HG03442 (cell line): ENCODE data around the gene CXCL17.
A peak's percentile ranks its signal among the peaks of the same experiment; 100 is the strongest.

ENCODE experiments used
- ATAC-seq: cut with Tn5 transposase; IDR thresholded peaks from one replicate; pipeline ENCODE4 v1.9.1; 2021; ENCODE audit warnings: mild to moderate bottlenecking, moderate library complexity; ENCODE audit not compliant: unreplicated experiment

Gene CXCL17

DNA sequence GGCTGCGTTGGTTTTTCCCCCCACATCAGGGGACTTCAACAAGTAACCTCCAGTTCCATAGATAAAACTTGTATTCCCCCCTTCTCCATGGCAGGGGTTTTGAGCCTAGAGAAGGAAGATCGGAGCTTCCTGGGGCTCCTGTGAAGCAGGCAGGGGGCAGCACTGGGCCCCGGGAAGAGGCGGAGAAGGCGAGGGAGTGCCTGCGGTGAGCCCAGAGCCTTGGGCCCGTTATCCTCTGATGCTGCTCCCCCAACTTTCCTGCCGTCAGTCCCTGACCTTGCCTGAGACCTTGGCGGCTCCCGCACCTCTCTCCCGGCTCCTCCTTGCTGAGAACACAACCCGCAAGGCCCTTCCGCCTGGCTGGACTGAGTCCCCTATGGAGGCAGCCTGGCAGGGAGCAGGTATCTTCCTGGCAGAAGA lies 18.0 kb downstream of the CXCL17 start:
- ATAC-seq: no peak

DNA sequence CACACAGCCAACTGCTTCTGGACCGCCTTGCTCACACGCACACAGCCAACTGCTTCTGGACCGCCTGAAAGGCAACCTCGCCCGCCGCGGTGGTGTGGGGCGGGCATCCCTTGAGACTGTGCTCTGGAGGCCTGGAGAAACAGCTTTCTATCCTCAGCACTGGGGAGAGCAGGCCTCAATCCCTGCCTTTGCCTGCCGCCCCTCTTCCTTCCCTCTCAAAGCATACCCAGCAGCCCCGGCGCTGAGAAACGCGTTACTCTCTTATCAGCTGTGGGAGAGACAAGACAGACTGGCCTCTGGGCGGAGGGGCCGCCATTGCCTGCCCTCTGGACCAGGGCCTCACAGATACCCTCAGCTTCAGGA lies 18.4 kb downstream of the CXCL17 start:
- no peak for ATAC-seq

DNA sequence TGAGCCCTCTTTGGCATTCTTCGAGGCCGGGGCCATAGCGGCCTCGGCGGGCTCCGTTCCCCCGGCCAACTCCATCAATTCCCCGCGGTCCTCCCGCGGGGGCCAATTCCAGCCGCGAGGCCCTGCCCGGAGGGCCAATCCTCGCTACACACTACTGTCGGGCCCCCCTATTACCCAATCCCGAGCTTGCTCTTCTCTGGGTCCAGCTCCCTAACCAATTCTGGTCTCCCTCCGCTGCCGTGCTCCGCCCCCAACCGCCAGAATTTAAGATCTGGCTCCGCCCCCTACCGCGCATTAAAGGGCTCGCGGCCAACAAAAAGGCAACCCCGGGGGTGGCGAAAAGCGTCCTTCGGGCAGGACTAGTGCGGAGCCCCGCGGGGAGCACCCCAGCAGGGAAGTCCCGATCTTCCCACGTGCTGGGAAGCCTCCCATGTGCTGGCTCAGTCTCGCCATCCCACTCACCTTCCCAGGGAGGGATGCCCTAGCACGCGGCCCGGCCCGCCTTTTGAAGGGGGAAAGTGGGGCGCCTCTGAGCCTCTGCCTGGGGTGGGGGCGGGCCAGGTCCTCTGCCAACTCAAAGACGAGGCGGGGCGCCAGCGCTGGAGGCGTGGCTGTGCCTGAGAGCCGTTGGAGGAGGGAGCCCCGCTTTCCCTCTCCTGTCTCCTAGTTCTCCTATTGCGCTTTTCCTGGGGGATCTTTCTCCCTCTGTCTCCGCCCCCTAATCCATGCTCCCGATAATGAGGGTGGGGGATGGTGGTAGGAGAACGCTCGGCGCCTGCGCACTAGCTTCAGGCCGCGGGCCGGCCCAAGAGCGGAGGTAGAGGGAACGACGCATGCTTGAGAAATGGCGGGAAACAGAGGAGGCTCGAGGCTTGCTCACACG lies 19.0 kb downstream of the CXCL17 start:
- peak; percentile 81 for ATAC-seq

DNA sequence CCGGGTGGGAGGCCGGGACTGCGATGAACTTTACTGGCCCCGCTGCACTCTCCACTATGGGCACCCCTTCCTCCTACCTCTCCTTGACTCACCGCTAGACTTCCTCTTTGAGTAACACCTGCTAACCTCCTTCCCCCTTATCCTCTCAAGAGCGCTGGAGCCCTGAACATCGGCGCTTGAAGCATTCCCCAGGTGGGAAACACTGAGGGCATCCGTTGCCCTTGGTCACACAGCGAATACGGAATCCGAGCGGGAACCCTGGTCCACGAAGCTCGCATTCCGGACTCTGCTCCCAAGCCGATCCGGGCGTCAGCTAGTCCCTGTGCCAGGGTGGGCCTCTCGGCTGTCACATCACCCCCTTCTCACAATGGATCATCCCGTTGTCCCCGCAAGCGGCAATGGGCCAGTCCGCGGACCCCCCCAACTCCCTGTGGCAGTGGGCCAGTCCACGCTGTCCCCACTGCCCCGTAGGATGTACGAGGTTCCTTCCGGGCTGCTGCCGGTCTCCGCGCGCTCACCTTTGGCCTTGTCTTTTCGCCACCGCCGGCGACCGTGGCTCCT lies 19.8 kb downstream of the CXCL17 start:
- peak; percentile 16 for ATAC-seq

DNA sequence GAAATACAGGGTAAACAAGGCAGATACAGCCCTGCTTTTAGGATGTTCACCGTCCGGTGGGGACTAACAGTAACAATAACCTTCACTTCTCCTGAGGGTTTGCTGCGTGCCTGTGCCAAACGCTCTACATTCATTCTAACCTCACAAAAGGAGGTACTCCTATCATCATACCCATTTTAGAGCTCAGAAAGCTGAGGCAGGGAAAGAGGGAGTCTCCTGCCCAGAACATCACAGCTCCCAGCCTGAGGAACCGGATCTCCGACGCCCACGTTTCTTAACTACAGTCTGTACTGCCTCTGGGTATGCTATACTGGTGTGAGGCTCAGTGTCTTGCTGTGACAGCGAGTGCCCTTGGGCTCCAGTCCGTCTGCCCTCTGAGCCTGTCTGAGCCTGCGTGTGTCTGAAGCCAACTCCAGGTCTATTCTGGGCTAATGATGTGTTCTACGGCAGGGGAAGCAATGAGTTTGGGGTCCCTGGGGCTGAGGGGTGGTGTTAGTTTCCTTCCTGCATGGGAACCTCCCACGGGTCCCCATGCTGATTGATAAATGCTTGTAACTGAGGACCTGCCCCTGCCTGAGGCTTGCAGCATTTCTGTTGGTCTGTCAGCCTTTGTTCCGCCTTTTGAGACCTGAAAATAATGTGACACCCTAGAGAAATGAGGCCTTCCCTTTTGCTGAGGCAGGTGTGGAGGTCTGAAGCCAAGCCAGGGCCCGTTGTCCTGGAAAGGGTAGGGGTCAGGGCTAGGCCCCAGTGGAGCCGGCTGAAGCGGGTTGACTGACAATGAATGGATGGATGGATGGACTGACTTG lies 20.4 kb downstream of the CXCL17 start:
- no peak for ATAC-seq

DNA sequence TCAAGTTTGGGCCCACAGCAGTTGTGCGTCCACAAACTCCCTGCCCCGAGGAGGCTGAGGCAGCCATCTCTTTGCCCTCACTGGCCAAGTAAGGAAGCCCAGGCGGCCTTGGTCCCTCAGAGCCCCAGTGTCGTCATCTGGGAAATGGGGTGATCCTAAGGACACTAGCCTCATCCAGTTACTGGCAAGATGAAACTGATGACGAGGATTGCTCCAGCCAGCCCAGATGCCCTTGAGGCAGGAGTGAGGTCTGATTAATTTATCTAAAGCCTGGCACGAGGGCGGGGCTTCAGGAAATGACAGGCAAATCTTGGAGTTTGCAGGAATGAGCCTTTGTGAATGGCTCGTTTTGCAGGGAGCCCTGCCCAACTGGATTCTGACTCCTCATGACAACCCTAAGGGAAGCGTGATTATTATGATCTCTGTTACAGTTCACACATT lies 21.1 kb downstream of the CXCL17 start:
- no peak for ATAC-seq

DNA sequence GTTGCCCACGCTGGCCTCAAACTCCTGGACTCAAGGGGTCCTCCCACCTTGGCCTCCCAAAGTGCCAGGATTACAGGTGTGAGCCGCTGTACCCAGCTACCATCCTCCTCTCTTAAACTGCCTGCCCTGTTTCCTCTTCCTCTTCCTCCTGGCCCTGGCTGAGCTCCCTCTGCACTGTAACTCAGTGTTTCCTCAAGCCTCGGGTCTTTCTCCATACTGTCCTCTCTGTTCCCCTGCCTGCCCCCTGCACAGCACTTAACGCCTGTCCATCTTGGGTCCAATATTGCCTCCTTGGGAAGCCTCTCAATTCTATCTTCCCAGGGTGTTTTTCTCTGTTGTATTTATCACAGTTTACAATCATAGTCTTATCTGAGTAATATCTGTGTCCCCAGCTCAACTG lies 21.6 kb downstream of the CXCL17 start:
- ATAC-seq: no peak

DNA sequence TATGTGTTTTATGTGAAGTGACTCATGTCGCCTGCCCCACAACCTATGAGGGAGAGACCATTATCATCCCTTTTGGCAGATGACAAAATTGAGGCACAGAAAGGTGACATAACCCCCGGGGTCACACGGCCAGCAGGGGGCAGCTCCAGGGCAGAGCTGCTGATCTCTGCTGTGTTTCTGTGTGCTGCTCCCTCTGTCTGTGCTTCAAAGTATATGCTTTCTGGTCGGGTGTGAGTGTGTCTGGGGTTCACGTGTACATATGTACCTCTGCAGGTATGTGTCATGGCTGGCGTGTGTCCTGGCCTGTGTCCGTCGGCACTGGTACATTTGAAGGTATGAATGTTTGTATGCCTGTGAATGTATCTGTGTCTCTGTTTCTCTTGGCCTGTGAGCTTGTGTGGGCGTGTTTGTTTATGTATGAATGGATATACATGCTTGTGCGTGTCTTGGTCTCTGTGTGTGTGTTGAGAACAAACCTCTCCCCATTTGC lies 22.6 kb downstream of the CXCL17 start:
- ATAC-seq: no peak

DNA sequence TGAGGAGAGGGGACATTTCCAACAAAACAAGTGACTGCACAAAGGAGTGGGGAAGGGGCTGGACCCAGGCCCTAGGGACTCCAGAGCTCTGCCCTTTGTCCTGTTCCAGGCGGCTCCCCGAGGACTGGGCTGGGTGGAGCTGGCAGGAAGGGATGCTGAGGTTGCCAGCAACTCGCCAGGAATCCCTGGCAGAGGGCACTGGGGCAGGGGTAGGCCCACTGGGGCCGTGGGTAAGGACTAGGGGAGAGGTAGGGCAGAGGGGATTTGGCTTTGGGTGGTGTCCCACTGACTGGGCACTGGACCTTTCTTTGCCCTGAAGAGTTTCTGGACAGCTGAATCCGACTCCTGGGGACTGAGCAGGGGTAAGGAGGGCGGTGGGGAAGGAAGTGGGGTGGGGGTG lies 23.4 kb downstream of the CXCL17 start:
- ATAC-seq: no peak

DNA sequence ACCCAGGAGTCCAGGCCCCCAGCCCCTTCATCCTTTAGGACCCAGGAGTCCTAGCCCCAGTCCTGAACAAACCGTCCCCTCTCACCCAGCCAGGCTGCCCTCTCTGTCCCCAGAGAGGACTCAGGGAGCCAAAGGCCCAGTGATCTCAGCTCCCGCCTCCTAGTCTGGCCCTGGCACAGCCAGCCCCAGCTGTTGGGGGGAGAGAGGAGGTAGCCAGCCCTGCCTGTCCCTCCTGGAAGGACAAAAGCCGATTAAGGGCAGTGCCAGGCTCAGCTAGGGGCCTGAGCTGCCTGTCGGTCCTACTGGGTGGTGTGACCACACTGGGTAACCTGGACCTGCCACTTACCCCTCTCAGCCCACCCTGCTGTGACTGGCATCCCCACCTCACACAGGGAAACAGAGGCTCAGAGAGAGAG lies 30.1 kb downstream of the CXCL17 start:
- ATAC-seq: no peak

DNA sequence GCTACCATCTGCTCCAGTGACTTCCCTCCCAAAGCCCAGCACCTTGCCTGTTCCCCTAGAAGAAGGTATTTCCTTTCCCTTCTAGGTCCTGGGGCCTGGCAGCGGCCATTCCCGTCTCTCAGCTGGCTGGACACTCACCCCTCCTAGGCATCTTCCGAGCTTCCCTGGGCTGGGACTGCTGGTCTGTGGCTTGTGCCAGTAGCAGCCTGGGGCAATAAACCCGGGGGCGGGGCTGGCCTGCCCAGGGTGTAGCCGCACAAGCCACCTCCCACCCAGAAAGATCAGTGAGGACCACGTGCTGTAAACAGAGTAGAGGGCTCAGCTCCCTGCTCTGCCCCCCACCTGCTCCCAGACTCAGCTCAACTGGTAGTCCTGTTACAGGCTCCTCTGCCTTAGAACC lies 30.5 kb downstream of the CXCL17 start:
- ATAC-seq: no peak

DNA sequence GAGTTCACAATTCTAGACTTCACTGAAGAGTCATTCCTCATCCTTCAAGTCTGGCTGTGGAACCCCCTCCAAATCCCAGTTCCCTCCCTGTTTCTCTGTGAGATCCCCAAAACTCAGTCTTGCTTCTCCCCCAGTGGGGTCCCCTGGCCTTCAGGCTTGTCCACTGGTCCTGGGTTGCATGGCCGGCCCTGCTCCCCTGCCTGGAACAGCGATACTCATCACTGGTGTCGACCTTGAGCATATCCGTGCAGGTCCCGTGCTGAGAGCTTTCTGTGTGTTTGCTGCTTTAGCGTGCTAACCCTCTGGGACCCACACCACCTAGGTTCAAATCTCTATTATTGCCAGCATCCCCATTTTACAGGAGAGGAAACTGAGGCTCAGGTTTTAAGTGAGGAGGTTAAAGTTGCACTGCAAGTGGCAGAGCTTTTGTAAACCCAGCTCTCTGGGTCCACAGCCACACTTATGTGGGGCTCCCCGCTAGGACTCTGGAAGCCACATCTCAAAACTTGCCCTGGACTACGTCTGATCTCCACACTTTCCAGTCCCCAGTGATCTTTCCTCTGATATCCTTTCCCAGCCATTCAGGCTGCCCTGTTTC lies 31.1 kb downstream of the CXCL17 start:
- ATAC-seq: no peak

DNA sequence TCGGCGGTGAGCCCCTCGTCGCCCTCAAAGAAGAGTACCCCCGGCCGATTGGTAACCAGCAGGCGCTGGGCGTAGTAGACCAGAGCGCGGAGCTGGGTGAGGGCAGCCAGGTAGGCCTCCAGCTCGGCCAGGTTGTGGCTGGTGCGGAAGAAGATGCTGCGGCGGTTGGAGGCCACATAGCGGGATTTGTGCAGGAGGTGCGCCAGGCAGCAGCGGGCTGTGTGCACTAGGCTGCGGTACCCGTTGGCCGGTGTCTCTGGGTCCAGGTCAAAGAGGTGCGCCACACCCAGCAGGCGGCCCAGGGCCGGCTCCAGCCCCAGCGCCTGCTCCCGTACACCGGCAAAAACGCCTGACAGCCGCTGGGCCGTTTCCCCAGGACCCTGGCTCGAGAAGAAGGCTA lies 32.4 kb downstream of the CXCL17 start:
- no peak for ATAC-seq

DNA sequence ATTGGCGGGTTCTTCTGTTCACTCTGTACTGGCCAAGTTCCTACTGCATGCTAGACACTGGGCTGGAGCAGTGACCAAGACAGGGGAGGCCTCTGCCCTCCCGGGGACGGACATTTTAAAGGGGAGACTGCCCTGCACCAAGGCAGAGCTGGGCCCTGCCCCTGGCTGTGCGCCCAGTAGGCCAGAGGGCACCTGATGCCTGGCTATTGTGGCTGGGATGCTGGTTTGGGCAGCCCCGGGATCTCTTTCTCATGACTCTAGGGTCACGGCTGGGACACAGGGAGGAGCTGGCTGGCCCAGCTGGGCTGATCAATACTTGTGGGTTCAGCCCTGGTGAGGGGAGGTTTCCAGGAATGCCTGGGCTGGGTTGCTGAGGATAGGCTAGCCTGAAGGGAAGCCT lies 33.3 kb downstream of the CXCL17 start:
- no peak for ATAC-seq

DNA sequence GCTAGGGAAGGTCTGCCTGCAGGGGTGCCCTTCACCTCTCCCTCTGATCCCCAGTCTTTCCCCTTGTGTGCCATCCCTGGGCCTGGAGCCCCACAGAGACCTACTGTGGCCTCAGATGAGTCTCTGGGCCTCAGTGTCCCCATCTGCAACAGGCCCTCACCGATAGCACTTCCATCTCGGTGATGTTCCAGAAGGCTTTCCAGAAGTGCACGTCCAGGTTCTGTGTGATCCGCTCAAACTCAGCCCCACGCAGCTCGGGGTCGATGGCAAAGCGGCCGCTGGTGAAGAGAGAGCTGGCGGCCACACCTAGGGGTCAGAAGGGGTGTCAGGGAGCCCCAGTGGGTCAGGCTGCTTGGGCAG lies 35.0 kb downstream of the CXCL17 start:
- no peak for ATAC-seq

DNA sequence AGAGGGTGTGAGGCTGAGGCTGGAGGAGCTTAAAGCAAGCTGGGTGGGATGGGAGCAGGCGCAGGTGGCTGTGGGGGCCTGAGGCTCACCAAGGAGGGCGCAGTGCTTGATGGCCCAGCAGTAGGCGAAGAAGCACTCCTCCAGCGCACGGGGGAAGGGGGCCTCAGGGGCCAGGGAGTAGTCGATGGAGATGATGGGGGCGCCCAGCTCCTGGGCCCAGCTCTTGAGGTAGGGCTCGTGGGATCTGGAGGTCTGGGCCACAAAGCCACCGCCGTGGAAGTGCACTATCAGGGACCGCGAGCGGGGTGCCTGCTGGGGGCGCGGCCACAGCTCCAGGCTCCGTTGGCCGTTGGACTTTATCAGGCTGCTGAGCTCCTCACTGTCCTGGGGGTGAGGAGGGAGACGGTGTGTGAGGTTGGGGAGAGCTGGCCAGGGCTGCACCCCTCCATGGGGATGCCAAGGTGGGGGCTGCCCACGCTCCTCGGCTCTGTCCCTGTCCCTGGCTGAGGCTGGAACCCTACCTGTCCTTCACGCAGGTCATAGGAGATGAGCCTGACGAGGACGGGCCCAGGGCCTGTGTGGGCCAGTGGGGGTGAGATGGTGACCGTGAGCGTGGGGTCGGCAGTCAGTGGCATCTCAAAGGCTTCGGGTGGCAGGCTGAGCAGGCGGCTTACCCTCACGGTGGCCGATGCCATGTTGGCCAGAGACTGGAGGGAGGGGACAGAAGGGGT lies 35.5 kb downstream of the CXCL17 start:
- no peak for ATAC-seq

DNA sequence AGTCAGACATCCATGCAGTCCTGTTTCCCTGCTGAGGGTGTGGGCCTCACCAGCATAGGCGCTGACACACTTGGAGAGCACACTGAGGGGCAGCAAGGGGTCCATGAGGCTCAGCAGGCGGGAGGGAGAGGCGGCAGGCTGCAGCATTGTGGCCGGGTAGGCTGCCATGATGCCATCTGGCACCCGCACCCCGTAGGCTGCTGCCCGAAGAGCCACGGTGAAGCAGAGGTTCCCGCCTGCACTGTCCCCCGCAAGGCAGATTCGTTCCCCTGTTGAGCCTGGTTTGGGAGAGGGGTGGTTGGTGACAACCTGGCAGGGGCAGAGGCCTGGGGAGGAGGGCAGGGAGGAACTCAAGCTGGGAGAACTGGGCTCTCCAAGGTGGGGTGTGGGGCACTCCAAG lies 36.6 kb downstream of the CXCL17 start:
- ATAC-seq: no peak

DNA sequence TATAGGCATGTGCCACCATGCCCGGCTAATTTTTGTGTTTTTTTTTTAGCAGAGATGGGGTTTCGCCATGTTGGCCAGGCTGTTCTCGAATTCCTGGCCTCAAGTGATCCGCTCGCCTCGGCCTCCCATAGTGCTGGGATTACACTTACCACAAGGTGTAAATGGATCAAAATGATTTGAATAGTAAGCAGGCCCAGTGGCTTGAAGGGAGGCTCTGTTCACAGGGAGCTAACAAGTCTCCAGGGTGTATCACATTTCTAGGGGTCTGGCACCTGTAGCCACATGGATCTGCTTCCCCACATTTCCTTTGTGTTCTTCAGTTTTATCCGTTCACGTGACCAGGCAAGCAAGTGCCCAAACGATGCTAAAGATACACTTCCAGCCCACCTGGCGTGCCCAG lies 39.2 kb downstream of the CXCL17 start:
- ATAC-seq: no peak

DNA sequence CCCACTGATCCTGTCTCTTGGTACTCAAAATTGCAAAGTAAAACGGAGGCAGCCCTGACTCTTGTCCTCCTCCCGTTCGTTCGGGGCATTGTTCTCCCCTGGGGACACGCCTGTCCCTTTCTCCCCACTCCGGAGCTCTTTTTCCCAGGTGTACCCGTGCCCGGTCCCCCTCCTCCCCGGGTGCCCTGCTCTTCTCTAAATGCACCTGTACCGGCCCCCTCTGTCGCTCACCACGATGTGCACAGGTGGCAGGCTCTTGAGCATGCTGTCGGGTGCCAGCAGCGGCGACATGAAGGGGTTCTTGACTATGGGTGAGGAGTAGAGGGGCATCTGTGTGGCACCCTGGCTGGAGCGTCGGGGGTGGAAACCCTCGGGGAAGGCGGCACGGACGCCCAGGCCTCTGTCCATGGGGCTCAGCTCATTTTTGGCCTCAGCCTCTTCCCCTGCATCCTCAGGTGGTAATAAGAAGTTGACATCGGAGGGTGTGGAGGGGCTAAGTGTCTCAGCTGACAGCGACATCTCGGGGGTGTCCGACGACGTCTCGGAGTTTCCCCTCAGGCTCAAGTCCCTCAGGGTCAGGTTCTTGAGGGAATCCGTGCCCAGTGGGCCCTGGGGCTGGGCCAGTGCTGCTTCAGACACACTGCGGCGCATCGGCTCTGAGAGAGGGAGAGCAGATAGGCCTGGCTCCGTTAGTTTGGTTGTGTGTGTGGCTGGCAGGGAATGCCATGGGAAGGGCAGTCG lies 40.2 kb downstream of the CXCL17 start:
- ATAC-seq: no peak
